HG02588 (cell line): ENCODE data around the gene ITPRID2.
"Not testable (repeated sequence)": the region's sequence is repeated elsewhere in the genome, so short reads cannot be mapped to it uniquely, and the experiment has no call there.

Experiments used
- ATAC-seq: cut with Tn5 transposase; IDR thresholded peaks from one replicate; pipeline ENCODE4 v1.9.1; 2021; ENCODE audit warnings: mild to moderate bottlenecking, moderate library complexity; ENCODE audit not compliant: unreplicated experiment

The ITPRID2 gene

DNA sequence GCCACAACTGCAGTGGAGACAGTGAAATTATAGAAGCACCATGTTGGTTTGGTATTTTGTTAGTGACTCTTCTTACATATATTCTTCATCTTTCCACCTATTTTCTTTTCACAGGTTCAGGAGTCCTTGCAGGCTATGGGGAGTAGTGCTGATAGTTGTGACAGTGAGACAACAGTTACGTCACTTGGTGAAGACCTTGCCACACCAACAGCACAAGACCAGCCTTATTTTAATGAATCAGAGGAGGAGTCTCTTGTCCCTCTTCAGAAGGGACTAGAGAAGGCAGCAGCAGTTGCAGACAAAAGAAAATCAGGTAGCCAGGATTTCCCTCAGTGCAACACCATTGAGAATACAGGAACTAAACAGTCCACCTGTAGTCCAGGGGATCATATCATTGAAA is 23.6 kb downstream of the ITPRID2 start:
- ATAC-seq: no peak

DNA sequence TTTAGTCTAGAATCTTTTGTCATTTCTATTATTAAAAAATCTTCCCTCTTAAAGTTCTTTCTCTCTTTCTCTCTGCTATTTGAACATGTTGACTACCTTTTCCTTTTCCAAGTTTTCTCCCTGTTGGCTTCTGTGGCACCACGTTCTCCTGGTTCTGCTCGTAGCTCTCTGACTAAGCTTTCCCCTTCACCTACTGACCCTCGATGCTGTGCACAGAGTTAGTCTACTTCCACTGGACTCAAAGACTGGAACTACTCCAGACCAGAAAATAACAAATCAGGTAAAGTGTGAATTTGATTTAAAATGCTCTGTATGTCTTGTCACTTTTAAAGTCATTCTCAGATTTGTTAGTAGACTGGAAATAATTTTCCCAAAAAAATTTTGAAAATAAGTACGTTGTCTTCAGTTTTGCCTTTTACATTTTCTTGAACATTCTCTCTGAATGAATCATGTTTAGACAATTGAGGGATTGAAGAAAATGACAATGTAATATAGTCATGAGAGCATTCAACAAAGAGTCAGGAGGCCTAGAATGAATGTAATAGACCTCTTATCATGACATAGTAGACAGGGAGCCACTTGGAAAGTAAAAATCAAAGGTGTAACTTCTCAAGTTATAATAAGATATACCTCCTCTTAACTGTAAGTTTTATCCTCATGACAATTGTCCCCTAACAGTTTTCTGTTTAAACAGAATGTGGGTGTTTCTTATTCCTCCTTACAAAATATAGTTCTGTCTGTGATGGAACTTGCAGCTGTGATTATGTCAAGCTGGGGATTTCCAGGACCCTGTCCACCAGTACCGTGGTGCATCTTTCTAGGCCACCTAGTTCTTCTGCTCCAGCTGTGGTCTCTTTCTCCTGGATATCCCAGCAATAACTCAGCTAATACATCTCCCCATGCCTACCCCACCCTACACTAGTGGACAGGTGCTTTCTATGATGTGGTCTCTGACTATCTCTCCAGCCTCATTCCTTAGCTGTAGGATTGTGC is 25.5 kb downstream of the ITPRID2 start:
- ATAC-seq: no peak

DNA sequence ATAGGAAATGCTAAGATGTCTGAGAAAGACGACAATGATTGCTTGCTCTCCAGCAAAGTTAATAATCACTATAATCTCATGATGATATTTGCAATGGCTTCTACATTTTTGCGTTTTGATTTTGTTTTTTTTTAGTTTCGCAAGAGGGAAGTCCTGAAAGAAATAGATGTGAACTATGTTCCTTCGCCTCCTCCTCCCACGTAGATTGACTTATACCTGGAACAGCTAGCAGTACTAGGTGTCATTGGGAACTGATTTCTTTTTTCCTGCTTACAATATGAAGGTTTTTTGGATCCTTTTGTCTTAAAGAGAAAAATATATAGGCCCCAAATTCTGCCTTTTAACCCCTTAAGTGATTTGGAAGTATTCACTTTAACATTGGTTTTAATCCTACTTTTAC is 26.7 kb downstream of the ITPRID2 start:
- ATAC-seq: no peak

DNA sequence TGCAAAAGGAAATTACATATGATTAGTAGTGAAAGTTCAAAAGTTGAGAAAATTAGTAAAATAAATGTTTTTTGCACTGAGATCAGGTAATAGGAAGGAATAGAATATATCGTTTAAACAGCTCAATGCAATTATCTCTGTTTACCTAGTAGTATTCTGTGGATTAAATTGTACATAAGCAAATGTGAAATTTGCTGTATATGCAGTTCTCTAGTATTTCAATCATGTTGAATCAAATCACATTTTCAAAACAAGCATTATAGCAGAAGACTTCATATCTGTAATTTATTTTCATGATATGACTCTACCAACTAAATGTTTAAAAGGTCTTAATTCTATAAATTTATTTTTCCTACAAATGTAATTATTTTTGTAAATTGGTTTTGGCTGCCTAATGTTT is 31.6 kb downstream of the ITPRID2 start:
- no peak for ATAC-seq

DNA sequence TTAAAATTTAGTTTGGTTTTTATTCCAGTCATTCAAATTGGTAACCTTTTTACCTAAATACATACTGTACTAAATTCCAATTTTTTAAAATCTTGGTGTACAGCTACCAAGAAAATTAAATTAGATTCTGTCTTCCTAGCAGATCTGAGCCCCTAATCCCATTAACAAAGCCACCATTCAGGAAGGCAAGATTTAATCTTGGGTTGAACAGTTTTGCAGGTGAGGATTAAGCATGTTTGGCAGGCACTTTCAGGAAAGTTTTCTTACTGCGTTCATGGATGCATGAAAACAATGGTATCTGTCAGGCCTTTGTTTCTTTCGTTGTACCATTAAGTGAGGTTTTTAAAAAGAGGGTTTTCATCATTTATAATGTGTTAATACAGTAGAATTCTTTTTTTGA is 32.8 kb downstream of the ITPRID2 start:
- no peak for ATAC-seq

DNA sequence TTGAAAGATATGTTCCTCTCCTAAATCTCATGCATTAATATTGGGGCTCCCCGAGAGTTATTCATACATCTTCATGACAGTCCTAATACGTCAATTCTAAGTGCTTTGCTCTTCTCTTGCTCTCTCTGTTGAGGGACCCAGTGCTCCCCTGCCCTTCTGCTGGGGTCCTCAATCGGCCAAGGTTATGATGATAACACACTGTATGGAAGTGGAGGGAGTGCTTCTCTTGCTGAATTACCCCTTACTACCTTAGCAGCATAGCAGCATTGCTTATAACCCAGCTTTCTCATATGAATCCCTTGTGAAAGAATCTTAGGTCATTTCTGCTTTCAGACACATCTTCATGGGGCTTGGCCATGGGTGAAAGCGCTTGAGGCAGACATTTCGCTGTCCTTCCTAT is 43.2 kb downstream of the ITPRID2 start:
- no peak for ATAC-seq

DNA sequence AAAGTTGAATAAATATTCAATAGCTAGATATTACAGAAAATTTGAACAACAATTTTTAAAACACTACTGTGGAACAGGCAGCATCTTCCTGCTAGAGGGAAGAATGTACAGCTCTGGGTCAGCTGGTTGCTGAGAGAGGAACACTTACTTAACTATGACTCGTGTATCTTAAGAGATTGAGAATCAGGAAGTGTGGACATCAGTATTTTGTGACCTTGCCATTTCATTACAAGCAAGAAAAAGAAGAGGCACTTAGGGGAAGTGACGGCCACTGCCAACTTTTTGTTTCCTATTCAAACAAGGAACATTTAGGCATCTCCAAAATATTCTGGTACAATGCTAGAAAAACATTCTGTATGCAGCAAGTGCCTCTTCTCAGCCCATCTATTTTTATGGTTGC is 45.9 kb downstream of the ITPRID2 start:
- no peak for ATAC-seq

DNA sequence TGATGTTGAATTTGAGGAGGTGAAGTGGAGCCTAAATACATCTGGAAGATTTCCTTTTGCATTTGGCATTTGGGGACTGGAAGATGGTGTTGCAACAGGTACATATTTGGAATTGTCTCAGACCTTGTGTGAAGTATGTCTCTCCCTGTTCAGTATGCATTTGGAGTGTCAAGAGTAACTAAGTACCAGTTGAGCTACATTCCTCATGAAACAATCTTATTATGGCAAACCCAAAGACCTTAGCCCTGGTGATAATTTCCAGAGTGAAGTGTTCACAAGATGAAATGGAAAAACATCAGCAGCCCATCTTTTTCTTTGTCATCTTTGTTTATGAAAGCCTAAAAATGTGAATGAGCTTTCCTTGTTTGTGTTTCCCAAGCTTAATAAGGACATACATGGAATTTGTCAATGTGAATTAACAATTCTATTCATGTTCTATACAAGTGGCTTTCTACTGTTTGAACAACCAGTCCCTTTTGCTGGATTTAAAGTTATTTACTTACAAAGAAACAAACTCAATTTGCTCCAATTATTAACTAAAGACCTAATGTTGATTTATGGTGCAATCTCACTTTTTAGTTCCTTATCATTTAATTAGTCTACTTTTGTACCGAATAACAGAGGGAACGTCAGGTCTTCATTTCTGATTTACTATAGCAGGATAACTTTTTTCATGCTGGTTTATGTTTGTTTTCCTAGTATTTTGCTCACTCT is 52.0 kb downstream of the ITPRID2 start:
- no peak for ATAC-seq

DNA sequence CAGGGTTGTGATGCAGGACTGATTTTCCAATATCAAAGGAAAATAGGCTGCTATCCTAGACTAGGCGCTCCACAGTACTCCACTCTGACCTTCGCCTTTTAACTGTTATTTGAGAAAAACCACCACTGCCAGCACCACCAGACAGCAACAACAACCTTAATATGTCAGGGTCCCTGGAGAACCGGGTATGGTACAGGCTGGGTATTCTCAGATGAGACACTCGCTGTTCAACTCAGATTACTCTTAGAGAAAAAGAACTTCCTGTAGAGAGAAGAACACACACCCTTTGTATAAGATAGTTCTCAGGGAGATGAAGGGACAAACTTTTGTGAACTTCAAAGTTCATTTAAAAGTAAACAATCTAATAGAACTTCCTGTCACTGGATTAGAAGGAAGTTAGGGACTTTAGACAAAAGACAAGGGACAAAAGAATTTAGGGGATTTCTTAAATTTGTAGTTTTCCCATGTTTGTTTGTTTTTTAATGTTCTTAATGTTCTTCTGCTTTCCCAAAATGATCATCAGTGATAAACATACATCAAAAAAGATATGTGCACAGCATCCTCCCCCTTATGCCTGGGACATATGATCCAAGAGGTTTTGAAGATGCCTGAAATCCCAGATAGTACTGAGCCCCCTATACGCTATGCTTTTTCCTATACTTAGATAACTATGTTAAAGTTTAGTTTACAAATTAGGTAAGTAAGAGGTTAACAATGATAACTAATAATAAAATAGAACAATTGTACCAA is 52.8 kb downstream of the ITPRID2 start:
- no peak for ATAC-seq

DNA sequence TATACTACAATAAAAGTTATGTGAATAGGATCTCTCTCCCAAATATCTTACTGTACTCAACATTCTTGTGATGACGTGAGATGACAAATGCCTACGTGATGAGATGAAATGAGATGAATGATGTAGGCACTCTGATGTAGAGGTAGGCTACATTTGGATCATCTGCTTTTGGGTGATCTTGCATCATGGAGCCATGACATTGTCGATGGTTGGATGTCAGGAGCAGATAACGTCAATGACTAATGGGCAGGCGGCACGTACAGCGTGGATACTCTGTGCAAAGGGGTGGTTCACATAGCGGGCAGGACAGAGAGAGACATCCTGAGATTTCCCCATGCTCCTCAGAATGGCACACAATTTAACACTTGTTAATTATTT is 53.4 kb downstream of the ITPRID2 start:
- ATAC-seq: no peak

DNA sequence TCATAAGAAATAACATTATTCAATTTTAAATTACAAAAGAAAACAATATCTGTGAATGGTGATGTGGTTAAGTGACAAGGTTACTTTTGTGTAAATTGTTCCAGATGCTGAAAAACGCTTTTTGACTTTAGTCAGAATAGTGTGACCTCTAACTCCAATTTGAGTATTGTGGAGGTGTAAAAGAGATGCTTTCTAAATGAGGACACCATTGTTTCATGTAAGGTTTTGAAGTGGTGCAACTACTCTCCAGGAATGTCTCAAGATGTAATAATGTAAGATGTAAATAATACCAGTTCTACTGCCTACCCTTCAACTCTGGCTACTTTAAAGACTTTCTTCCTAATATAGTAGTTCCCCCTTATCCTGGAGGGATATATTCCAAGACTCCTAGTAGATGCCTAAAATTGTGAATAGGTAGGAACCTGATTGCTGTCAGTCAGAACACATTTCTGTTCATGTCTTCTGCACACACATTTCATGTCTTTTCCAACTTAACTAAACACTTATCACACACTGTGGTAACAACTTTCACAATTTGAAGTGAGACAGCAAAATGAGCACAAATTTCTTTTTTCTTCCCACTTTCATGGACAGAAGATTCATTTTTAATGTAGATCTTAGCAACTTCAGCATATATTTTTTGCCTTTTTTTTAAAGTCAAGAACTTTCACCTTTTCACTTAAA is 55.1 kb downstream of the ITPRID2 start:
- ATAC-seq: no peak

DNA sequence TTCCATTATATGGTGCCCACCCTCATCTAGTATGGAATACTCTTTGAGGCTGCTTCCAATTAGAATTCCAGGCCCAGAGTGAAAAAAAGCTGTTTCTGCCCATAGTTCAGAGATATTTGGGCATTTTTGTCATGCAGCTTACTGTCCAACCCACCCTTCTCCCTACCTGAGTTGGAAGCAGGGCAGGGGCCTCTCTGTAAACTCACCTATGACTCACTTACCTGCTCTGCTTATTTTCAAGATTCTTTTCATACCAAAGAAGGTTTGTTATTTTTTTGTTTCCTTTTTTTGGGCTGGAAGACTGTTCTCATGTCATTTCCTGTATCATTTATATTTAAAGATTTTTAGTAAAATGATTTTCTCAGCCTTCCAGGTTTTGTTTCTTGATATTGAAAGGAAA is 55.7 kb downstream of the ITPRID2 start:
- no peak for ATAC-seq

DNA sequence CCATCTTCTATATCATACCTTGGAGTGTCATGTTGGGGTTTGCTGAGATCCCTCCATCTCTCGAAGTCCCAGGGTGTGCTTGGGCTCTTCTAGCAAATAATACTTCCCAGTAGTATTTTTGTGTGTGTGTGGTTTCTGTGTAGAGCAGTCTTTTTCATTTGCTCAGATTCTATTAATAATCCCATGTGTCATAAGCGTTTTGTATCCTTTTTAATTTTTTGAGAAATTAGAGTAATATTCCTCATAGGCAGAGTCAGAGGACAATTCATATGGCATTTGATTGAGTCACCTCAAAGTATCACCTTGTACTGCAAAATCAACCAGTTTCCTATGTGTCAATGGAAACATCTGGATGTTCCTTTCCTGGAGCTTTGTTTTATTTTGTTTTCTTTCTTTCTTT is 56.7 kb downstream of the ITPRID2 start:
- ATAC-seq: no peak

DNA sequence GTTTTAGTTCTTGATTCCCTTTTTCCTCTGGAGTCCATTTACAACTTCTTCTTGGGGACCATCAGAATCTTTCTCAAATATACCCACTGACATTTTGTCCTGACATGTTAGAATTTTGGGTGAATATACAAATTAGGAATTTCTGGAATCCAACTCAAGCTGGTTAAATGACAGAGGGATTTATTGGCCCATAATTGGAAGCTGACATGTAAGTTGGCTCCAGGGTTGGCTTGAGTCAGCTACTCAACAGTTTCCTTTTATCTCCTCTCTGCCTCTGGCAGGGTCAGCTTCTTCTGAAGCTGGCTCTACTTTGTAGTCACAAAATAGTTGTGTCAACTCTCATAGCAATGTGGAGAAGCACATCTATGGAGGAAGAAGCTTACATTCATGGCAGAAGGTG is 57.5 kb downstream of the ITPRID2 start:
- ATAC-seq: no peak

DNA sequence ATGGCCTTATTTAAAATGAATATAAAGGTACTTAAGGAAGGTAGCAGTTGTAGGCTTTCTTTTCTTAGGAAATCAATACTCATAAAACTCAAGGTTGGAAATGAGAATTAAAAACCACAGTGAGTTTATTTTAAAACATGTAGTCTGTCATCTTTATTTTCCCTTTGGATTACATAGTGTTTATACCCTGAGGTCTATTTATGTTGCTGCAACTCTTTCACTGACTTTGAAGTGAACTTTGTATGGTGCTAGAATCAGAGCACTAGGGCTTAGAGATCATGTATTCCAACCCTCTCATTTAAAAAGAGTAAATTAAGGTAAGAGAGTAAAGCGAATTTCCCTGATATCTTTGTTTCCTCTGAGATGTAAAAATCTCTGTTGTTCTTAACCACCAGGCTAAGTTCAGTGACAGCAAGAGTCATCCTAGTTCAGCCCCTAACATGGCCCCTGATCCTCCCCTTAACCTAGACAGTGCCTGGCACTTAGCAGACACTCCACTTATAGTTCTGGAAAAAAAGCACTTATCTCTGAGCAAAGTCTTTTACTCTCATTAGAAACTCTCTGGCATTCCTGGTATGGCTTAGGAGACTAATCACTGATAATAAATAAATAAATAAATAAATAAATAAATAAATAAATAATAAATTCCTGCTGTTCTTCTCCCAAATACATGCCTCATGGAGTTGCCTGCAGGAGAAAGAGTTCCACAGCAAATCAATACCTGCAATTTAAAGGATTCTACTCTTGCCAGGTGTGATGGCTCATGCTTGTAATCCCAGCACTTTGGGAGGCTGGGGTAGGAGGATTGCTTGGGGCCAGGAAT is 61.1 kb downstream of the ITPRID2 start:
- ATAC-seq: no peak

DNA sequence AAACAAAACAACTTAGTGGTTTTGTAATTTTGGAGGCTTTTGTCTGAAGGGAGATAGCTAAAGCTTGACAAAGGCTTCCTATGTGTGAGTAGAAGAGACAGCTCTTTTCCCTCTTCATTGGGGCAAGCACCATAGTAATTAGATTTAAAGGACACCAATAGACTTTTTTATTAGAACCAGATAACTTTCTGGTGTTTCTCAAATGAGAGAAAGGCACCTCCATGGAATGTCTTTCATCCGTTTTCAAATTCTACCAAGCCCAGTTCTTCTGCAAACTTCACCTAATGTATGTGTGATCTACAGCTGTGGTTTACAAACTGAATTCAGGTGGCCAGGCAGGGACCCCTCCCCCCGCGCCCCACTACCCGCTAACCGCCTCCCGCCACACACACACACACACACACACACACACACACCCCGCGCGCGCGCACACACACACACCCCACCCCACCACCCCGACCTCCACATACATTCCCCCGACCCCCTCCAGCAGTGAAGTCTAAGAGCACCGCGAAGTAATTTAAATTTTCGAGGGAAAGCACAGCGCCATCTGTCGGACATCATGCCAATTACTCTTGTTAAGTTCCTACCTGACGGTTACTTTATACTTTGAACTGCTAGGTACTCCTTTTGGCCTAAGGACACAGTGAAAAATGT is 62.5 kb downstream of the ITPRID2 start:
- peak; percentile 75 for ATAC-seq

DNA sequence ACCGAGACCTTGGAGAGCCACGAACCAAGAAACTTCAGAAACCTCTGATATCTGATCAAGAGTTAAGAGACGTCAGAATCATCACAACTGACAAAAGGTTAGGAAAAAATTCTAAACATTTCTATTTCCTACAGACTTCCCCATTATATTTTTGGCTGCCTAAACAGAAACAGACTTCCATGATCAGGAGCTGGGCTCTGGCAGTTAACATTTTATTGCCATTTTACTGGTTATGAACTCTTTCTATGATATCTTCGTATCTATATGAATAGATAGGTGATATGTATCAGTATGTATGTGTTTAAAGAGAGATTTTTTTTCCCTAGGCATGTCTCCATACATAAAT is 63.0 kb downstream of the ITPRID2 start:
- no peak for ATAC-seq

DNA sequence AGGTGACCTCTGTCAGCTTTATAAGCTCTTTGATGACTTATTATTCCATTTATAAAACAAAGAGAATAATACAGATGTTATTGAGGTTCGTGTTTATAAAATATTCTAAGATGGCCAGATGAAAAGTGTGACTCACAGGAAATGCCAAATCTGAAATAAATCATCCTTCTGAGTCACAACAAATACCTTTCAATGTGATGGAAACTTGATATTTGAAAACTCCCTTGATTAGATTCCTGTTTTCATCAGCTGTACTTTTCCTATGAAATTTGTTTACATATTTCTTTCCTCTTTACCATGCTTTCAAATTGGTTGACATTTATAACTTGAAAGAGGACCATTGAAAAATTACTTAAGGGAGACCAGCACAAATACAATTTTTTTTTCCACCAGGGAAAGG is 63.5 kb downstream of the ITPRID2 start:
- no peak for ATAC-seq

DNA sequence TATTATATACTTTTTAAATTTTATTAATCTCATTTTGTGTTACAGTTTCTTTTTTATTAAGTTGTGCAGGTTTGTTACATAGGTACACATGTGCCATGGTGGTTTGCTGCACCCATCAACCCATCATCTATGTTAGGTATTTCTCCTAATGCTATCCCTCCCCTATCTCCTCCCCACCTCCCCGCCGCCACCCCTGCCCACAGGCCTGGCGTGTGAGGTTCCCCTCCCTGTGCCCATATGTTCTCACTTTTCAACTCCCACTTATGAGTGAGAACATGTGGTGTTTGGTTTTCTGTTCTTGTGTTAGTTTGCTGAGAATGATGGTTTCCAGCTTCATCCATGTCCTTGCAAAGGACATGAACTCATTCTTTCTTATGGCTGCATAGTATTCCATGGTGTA is 64.3 kb downstream of the ITPRID2 start:
- not testable (repeated sequence) for ATAC-seq

DNA sequence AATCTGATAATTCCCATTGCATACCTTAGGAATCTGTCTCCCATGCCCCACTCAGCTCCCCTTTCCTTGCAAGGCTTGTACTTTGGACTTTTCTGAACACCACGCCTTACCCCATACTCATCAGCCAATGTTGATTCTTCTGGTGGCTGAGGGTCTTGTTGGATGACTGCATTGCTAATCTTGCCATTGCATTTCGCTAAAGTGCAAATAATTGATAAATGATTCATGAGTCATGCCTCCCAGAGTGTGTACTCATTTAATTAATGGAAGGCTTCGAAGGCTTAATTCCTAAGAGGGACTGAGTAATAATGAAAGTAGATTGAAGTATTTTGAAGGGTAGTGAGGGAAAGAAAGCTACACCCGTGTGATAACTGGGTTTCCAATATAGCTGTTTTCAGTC is 66.1 kb downstream of the ITPRID2 start:
- ATAC-seq: no peak
